Esophagus (tissue), 2 donors: Measurements from ENCODE around the gene CAPN12. TPM values are rescaled to one million over a fixed set of nuclear protein-coding genes. Genes with fewer than 3 reads are reported as not detected.

Experiments used
- H3K27ac ChIP-seq, 2 donors: one replicate each; pipeline ENCODE4 v1.5.1; 2013; ENCODE audit warnings: low read depth in 2 of 2, mild to moderate bottlenecking in 2 of 2, inconsistent platforms in 1 of 2, low read length in 1 of 2, moderate library complexity in 1 of 2
- H3K27me3 ChIP-seq, 2 donors: one replicate each; pipeline ENCODE4 v1.6.1; 2013; ENCODE audit warnings: low read length in 2 of 2, control low read depth in 1 of 2, mild to moderate bottlenecking in 1 of 2; ENCODE audit not compliant: insufficient read depth in 2 of 2, control insufficient read depth in 1 of 2
- H3K36me3 ChIP-seq, 2 donors: one replicate each; pipeline ENCODE4 v1.6.1; 2013; ENCODE audit warnings: low read length in 1 of 2; ENCODE audit not compliant: control insufficient read depth in 2 of 2, insufficient read depth in 2 of 2
- H3K4me1 ChIP-seq, 2 donors: one replicate each; pipeline ENCODE4 v1.6.1; 2013; ENCODE audit warnings: low read length in 1 of 2; ENCODE audit not compliant: control insufficient read depth in 2 of 2, insufficient read depth in 2 of 2
- H3K4me3 ChIP-seq, 2 donors: one replicate each; pipeline ENCODE4 v1.5.1; 2013; ENCODE audit warnings: low read length in 2 of 2, mild to moderate bottlenecking in 2 of 2, low read depth in 1 of 2, moderate library complexity in 1 of 2
- H3K9me3 ChIP-seq, 2 donors: one replicate each; pipeline ENCODE4 v1.6.1; 2013; ENCODE audit warnings: mild to moderate bottlenecking in 2 of 2, low read depth in 1 of 2, low read length in 1 of 2, moderate library complexity in 1 of 2; ENCODE audit not compliant: control insufficient read depth in 2 of 2, insufficient read depth in 1 of 2
- WGBS, 2 donors: extraction: QIAGEN DNeasy Blood & Tissue Kit; methylation state at CpG; one replicate each; pipeline ENCODE4 v1.1.7; 2013; 5-methylcytosine and 5-hydroxymethylcytosine counted together
- polyA plus RNA-seq, 2 donors: library from polyadenylated mRNA; stranded (reverse); fragments of 200-250 nt; gene quantifications; one replicate each; pipeline ENCODE4 v1.2.3, GENCODE V29; 2013
- donor health status: healthy with polysubstance abuse.
- donor health status: Bipolar disorder and iron deficiency.

The CAPN12 gene
- polyA plus RNA-seq, 2 donors, result 4.1 to 12.3 TPM

DNA sequence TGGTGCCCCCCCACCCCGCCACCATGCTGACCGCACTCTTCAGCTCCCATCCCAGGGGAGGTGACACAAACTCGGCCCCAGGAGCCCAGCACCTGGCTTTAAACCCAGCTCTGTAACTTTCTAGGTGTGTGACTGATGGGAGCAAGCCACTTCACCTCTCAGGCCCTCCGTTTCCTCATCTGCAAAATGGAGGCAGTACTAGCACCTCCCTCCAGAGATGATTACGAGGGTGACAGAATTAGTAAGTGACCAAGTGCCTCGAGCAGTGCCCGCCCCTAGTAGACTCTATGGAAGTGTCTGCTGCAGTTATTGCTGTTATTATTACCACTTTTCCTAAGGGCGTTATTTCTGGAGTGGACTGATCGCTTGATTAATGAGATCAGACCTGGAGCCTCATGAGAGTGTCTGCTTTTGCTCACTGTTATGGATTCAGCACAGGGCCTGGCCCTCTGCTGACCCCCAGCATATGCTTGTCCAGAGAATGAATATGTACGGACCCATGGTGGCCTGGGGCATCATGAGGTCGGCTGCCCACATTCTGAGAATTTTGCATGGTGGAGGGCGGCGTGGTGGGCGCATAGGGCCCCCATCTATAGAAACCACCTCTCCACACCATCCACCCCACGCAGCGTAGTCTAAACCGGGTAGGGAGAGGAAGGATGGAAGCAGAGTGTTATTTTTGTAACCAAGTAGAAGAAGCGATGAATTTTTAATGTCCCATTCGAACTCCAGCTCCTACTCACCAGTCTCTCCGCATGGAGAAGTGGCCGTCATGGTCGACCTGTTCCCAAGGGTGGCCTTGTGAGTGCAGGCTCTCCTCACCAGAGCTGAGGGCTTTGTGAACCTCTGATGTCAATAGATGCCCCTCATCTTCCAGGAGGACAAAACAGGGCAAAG, 48.2 kb downstream of the CAPN12 start:
- H3K9me3 ChIP-seq, result no peaks in the 10 kb centered on the region
- no peaks in the 10 kb centered on the region for H3K27me3 ChIP-seq
- peak overlapping the region; percentile 54 to 78 for H3K27ac ChIP-seq
- 83 to 84% methylated on average over 22 of the region's 22 CpGs for WGBS, 2 donors
- peaks cover 3 to 46% of the 10 kb centered on the region in 2 donors for H3K36me3 ChIP-seq
- no peak overlapping the region for H3K4me3 ChIP-seq
- H3K4me1 ChIP-seq, result peaks cover 10 to 48% of the 10 kb centered on the region in 2 donors

DNA sequence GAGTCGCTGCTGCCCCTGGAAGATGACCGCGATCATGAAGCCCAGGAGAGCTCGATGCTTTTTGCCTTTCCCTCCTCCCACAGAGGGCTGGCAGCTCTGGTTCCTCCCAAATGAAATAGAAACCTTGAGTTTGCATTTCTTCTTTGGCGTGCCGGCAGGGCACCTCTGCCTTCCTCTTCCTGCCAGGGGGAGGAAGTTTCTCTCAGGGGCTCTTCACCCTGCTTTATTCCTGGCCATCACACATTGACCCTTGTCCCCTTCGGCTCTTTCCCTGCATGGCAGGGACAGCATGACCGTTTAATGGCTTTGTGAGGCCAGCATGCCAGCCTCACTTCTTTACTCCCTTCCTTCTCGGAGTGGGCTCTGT, 49.0 kb downstream of the CAPN12 start:
- peak overlapping the region; percentile 54 to 78 for H3K27ac ChIP-seq

DNA sequence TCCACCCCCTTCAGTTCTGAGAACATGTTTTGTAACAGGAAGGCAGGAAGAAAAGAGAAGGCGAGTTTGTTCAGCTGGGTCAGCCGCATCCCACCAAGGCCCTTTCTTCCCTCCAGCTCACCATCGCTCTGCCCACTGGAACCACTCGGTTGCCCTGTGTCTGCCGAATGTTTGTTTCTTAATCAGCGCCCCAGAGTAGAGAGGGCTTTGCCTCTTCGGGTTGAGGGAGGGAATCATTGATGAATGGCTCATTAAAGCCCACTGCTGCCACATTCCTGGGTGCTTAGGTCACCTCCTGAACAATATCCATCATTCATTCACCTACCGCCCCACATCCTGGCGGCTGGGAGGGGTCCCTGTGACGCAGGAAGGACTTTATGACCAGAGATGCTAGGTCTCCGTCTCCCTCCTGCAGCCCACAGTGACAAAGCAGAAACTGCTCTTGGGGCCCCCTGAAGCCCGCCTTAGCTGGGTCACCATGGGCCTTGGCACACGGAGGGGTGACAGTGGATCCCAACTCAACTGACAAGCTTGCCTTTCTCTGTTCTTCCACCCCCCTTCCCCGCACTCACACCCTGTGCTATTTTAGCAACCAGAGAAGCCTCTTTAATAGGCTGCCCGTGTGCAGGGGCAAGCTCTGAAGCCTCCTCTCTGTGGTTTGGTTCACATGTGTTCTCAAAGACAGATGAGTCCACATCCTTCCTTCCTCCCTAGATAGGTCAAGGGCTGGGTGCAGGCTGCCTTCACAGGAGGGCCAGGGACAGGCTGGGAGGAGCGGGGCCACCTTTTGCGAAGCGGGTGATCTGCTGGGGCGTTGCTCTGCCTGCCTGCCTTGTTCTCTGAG, 50.7 kb downstream of the CAPN12 start:
- Histone ChIP-seq H3K9me3 (no peaks in the 10 kb centered on the region), H3K27ac (peak overlapping the region; percentile 84), H3K4me3 (no peak overlapping the region), H3K27me3 (no peaks in the 10 kb centered on the region), H3K36me3 (peaks cover 0 to 37% of the 10 kb centered on the region in 2 donors), H3K4me1 (peaks cover 10 to 39% of the 10 kb centered on the region in 2 donors)
- 53 to 54% methylated on average over 19 of the region's 19 CpGs for WGBS, 2 donors

More for the DNA sequence above, 49.0 kb downstream of the CAPN12 start:
- peaks cover 0 to 39% of the 10 kb centered on the region in 2 donors for H3K36me3 ChIP-seq
- peaks cover 10 to 46% of the 10 kb centered on the region in 2 donors for H3K4me1 ChIP-seq
- no peaks in the 10 kb centered on the region for H3K9me3 ChIP-seq
- H3K4me3 ChIP-seq, result no peak overlapping the region
- WGBS, 2 donors, result 53 to 58% methylated on average over 9 of the region's 9 CpGs
- H3K27me3 ChIP-seq, result no peaks in the 10 kb centered on the region

DNA sequence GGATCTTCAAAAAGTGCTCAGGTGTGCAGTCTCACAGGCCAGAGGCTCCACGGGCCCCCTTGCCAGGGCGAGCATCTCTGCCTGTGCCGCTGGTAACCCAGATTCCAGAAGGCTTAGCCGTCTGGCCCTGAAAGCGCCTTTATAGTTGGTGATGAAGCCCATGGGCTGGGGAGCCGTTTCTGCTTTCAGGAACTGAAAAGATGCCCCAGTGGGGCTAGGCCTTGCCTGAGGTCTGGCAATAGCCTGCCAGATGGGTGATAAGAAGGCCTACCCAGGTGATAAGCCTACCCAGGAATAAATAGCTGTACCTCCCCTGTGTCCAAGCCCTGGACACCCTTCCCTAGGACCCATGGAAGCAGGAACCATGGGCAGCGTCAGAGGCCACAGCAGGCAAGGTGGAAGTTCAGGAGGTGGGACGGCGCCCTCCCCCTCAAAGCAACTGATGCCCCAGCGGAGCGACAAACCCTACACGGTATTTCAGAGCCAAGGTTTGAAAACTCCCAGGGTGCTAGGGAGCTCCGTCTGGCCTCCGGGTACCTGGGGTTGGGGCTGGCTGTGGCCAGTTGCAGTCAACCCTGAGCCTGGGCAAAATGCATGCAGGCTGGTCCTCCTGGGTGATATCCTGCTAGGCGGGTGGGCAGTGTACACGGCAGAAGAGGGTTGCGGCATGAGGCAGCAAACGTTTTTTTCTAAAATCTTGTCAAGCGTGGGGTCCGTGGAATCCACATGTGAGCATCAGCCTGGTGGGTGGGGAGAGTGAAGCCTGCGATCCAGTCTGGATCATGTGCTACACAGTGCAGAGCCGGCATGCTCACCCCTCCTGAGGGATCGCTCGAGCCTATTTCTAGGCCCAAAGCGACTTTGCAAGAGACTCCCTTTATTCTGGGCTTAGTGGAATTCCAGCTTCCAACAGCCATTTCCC, 51.6 kb downstream of the CAPN12 start:
- Histone ChIP-seq H3K27me3 (no peaks in the 10 kb centered on the region), H3K9me3 (no peaks in the 10 kb centered on the region), H3K27ac (peak overlapping the region; percentile 84), H3K4me1 (peaks cover 6 to 30% of the 10 kb centered on the region in 2 donors), H3K4me3 (no peak overlapping the region), H3K36me3 (peaks cover 0 to 29% of the 10 kb centered on the region in 2 donors)
- 66 to 68% methylated on average over 25 of the region's 25 CpGs for WGBS, 2 donors

DNA sequence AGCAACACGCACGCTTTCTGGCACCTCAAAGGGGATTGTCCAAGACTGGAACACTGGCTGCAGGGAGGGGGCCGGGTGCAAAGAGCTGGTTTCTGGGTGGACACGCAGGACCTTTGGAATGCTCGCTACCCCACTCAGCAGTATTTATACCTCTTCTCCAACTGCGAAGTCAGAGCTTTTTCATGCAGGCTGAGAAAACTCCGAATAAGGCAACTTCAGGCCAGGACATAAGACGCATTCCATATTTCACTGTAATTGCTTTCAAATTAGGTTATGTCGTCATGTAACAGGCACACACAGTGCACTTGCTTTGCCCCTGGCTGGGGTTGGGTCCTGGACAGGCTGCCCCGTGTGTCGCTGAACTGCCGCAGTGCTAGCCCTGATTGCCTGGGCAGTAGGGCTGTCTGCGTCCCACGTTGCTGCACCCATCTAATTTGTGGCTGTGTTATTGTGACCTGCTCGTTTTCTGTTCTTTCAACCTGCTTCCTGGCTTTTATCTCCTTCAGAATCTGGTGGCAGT, 52.3 kb downstream of the CAPN12 start:
- Histone ChIP-seq H3K27me3 (no peaks in the 10 kb centered on the region), H3K9me3 (no peaks in the 10 kb centered on the region), H3K27ac (peak overlapping the region; percentile 84), H3K4me3 (no peak overlapping the region), H3K36me3 (peaks cover 0 to 24% of the 10 kb centered on the region in 2 donors), H3K4me1 (peaks cover 4 to 24% of the 10 kb centered on the region in 2 donors)
- WGBS, 2 donors, result 67 to 70% methylated on average over 15 of the region's 15 CpGs

DNA sequence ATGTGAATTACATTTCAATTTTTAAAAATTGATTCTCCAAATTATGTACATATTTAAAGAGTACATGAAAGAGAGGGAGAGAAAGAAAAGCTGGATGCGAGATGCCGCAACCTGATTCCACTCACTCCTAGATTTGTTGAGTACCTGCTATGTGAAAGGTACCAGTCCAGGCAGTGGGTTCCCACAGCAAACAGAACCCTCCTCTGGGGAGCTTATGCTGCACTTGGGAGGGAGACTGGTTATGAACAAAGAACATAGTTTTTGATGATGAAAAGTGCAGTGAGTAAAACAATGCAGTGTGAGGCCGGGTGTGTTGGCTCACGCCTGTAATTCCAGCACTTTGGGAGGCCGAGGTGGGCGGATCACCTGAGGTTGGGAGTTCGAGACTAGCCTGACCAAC, 53.4 kb downstream of the CAPN12 start:
- Histone ChIP-seq H3K27ac (peak overlapping the region; percentile 18 to 73), H3K9me3 (no peaks in the 10 kb centered on the region), H3K4me3 (no peak overlapping the region), H3K36me3 (peaks cover 0 to 23% of the 10 kb centered on the region in 2 donors), H3K27me3 (no peaks in the 10 kb centered on the region), H3K4me1 (peaks cover 6 to 25% of the 10 kb centered on the region in 2 donors)
- 83 to 85% methylated on average over 7 of the region's 7 CpGs for WGBS, 2 donors

DNA sequence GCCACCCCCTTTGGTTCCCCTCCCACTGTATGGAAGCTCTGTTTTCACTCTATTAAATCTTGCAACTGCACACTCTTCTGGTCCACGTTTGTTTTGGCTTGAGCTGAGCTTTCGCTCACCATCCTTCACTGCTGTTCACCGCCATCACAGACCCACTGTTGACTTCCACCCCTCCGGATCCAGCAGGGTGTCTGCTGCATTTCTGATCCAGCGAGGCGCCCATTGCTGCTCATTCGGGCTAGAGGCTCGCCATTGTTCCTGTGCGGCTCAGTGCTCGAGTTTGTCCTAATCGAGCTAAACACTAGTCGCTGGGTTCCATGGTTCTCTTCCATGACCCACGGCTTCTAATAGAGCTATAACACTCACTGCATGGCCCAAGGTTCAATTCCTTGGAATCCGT, 54.1 kb downstream of the CAPN12 start:
- 94% methylated on average over 14 of the region's 14 CpGs for WGBS, 2 donors
- no peaks in the 10 kb centered on the region for H3K9me3 ChIP-seq
- H3K36me3 ChIP-seq, result peaks cover 0 to 19% of the 10 kb centered on the region in 2 donors
- H3K27me3 ChIP-seq, result no peaks in the 10 kb centered on the region
- H3K4me1 ChIP-seq, result peaks cover 10 to 27% of the 10 kb centered on the region in 2 donors
- peak overlapping the region in 1 of 2 donors; percentile 26 for H3K27ac ChIP-seq
- no peak overlapping the region for H3K4me3 ChIP-seq

DNA sequence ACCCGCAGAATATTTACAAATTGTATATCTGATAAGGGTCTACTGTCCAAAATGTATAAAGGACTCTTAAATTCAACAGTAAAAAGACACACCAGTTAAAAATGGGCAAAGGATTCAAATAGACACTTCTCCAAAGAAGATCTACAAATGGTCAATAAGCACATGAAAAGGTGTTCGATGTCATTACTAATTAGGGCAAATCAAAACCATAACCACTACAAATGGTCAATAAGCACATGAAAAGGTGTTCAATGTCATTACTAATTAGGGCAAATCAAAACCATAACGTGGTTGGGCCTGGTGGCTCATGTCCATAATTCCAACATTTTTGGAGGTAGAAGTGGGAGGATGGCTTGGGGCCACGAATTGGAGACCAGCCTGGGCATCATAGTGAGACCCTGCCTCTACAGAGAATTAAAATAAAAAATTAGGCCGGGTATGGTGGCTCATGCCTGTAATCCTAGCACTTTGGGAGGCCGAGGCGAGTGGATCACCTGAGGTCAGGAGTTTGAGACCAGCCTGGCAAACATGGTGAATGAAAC, 56.4 kb downstream of the CAPN12 start:
- Histone ChIP-seq H3K36me3 (peaks cover 0 to 7% of the 10 kb centered on the region in 2 donors), H3K27me3 (no peaks in the 10 kb centered on the region), H3K9me3 (no peaks in the 10 kb centered on the region), H3K4me1 (peaks cover 15 to 30% of the 10 kb centered on the region in 2 donors), H3K4me3 (no peak overlapping the region), H3K27ac (no peak overlapping the region)
- 88 to 93% methylated on average over 7 of the region's 7 CpGs for WGBS, 2 donors
